ENCODE results near the gene MPI.
"Not testable (repeated sequence)": the region's sequence is repeated elsewhere in the genome, so short reads cannot be mapped to it uniquely, and the experiment has no call there.

Gene MPI

GRCh38 chr15:74893627-74894026 lies 3.8 kb downstream of the MPI start:
- no peak for DNase-seq

GRCh38 chr15:74894383-74894782 lies 4.5 kb downstream of the MPI start:
- DNase-seq, result not testable (repeated sequence)

GRCh38 chr15:74895830-74896229 lies 6.0 kb downstream of the MPI start:
- DNase-seq, result no peak

- DNase-seq, result no peak
These were observed 6.5 kb downstream of the MPI start for GRCh38 chr15:74896316-74896715.

DNA sequence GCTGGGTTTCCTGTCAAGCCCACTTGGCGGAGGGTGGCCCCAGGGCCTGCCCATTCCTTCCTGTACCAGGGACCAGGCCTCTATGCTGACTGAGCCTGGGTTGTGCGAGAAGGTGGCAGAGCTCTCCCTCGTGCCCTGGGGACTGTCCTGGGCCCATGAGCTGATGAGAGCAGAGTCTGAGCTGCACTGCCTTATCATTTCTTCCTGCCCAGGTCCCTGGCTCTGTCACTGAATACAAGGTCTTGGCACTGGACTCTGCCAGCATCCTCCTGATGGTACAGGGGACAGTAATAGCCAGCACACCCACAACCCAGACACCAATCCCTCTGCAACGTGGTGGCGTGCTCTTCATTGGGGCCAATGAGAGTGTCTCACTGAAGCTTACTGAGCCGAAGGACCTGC lies 7.5 kb downstream of the MPI start:
- no peak for DNase-seq

- peak; percentile 59 to 94 for DNase-seq
These were observed 11.8 kb downstream of the MPI start for GRCh38 chr15:74901612-74902063.

- DNase-seq, result no peak
These were observed 12.6 kb downstream of the MPI start for GRCh38 chr15:74902295-74903075.

DNA sequence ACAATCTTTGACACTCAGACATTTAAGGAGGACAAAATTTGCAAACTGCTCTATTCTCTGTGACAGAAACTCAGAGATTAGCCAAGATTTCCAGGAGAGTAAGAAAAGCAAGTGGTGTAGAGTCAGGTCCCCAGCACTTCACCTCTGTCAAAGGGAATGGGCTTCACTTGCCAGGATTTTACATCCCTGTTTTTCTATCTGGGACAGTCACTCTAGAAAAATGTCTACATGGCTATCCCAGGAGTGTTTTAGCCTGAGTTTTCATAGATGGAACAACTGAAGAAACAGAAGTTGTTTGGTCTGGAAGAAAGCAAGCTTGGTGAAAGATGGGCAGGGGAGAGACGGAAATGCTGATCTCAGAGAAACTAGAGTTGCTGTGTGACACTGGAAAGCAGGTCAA lies 13.8 kb downstream of the MPI start:
- no peak for DNase-seq

- DNase-seq, result no peak
These were observed 14.5 kb downstream of the MPI start for GRCh38 chr15:74904190-74904805.

DNA sequence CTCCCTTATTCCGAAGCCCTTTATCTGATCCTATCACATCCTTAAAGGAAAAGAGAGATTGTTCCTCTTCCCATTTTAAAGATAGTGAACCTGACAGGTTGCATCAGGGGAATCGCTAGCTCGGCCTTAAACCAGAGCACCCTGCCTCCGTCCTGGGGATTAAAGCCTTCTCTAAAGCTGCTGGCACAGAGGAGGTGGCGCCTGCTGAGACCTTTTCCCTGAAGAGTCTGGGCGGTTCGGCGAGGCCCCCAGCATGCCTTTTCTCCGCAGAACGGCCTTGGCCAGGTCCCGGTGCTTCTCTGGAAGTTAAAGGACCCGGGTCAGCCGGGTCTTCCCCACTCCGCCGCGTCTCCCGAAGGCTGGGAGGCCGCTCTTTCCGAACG lies 16.2 kb downstream of the MPI start:
- peak; percentile 14 to 18 for DNase-seq

GRCh38 chr15:74906450-74907162 lies 16.8 kb downstream of the MPI start, which contains the start of gene FAM219B:
TSS of gene FAM219B (minus strand) at chr15:74906851. CDS start at chr15:74906800, 51 bp downstream.
- peak; percentile 87 to 95 for DNase-seq

DNA sequence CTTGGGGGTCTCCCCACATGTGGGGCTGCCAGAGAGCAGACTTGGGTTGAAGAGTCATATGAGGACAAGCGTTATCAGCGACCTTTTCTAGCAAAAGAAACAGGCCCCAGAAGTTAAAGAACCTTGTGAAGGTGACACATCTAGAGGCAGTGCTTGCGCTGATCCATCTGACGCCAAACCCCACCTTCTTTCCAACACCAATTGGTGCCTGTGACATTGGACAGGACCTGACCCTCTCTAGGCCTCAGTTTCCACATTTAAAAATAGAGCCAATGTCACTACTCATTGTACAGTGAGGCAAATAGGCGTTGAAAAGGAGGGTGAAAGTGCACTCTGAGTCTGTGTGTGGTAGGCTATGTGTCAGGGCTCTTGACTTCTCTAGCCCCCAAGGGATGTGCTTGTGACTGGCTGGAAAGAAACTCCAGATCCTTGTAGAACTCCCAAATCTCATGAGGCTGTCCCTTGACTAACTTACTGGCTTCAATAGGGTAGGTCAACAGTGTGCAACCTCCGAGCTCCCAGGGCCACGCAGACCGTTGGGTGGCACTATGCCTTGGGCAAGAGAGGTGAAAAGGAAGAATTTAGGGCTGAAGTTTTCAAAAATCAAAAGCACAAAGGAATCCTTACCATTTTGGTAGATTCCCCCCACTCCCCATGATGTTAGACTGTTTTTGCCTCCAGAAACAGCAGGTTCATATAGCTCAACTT lies 17.5 kb downstream of the MPI start:
- DNase-seq, result no peak

- no peak for DNase-seq
These were observed 18.8 kb downstream of the MPI start for GRCh38 chr15:74908635-74909034.

- DNase-seq, result no peak
These were observed 23.2 kb downstream of the MPI start for GRCh38 chr15:74913041-74913440.

DNA sequence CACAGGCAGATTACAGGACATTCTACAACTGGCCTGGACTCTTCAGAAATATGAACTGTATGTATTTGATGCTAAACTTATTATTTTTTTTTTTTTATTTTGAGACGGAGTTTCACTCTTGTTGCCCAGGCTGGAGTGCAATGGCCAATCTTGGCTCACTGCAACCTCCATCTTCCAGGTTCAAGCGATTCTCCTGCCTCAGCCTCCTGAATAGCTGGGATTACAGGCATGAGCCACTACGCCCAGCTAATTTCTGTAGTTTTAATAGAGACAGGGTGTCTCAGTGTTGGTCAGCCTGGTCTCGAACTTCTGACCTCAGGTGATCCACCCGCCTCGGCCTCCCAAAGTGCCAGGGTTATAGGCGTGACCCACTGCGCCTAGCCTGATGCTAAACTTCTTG lies 24.0 kb downstream of the MPI start:
- not testable (repeated sequence) for DNase-seq

DNA sequence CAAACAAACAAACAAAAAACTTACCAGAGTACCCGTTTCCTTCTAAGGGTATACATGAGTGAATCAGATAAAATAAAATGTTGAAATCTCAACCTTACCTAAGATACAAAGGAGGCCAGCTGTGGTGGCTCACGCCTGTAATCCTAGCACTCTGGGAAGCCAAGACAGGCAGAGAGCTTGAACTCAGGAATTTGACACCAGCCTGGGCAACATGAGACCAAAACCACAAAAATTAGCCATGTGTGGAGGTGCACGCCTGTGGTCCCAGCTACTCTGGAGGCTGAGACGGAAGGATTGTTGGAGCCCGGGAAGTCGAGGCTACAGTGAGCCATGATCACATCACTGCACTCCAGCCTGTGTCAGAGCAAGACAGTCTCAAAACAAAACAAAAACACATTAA lies 27.8 kb downstream of the MPI start:
- DNase-seq, result no peak

GRCh38 chr15:74920456-74920855 lies 30.6 kb downstream of the MPI start:
- peak; percentile 59 to 77 for DNase-seq

- DNase-seq, result no peak
These were observed 34.7 kb downstream of the MPI start for GRCh38 chr15:74924525-74924924.

DNA sequence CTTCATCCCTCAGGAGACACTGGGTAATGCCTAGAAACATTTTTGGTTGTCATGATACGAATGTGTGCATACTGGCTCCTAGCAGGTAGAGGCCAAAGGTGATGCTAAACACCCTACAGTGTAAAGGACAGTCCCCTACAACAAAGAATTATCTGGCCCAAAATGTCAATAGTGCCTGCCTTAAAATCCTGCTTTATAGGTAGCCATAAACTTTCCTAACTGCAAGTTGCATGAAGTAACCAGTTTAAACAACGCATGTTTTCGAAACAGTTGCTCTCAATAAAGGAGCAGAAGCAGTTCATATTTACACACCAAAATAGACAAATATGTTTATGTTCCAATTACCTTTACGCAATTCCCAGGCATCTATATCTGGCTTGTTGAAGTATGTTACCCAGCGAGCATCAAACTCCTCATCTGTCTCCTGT lies 38.9 kb downstream of the MPI start:
- DNase-seq, result no peak

DNA sequence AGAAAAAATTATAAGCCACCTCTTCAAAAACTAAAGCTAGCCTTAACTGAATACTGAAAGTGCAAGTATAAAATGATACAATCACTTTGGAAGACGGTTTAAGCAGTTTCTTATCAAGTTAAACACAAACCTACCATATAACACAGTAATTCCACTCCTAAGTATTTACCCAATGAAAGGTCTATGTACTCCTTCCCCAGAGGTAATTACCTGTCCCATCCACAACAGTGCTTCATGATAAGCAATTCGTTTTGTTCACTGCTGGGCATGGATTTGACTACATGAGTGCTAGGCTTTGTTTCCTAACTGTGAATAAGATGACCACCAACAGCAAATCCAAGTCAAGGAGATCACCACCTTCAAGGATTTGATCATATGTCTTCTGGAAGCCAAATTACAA lies 43.7 kb downstream of the MPI start:
- DNase-seq, result no peak

- not testable (repeated sequence) for DNase-seq
These were observed 45.4 kb downstream of the MPI start for GRCh38 chr15:74935193-74935592.

DNA sequence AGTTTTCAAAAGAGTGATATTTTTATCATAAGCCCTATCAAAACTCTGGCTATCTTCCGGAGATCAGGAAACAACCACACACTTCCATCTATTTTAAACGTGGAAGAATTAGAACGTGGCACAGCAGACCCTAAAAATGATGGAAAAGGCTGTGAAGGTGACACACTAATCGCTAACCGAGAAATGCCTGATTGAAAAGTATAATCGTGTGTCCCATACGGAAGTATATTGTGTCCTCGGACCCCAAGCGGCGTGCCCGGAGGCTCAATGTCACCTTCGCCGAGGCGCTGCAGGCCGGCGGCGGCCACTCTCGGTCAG lies 47.4 kb downstream of the MPI start:
- DNase-seq, result no peak
